Endothelial cell of umbilical vein (primary cell): ENCODE measurements around the gene CABCOCO1.
A peak's percentile ranks its signal among the peaks of the same experiment; 100 is the strongest.

Experiments used
- CTCF ChIP-seq, 2 donors: IDR thresholded peaks; 1 replicate in 1 of 2; 2 replicates in 1 of 2; pipeline ENCODE4 v1.5.1; 2011; ENCODE audit warnings: low read length in 2 of 2, mild to moderate bottlenecking in 2 of 2, moderate library complexity in 2 of 2, control low read depth in 1 of 2, inconsistent platforms in 1 of 2, low read depth in 1 of 2; ENCODE audit not compliant: insufficient read depth in 1 of 2; ENCODE audit errors: extremely low read depth in 1 of 2
- EZH2 ChIP-seq: IDR thresholded peaks from 2 replicates; pipeline ENCODE4 v1.6.1; 2012; ENCODE audit warnings: borderline replicate concordance, low read depth, mild to moderate bottlenecking, moderate library complexity, low read length, inconsistent platforms; ENCODE audit not compliant: severe bottlenecking
- GATA2 ChIP-seq: IDR thresholded peaks from 2 replicates; pipeline ENCODE4 v1.7.0; 2011; ENCODE audit warnings: low read depth, mild to moderate bottlenecking, moderate library complexity, mixed read lengths, low read length; ENCODE audit not compliant: insufficient read length, insufficient read depth
- MYC ChIP-seq: IDR thresholded peaks from one replicate; pipeline ENCODE4 v1.6.1; 2011; ENCODE audit warnings: mild to moderate bottlenecking, low read depth, low read length
- POLR2A ChIP-seq: IDR thresholded peaks from 2 replicates; pipeline ENCODE4 v1.6.1; 2012; ENCODE audit warnings: low read depth, mild to moderate bottlenecking, control low read depth, low read length
- POLR2AphosphoS5 ChIP-seq: IDR thresholded peaks from 2 replicates; pipeline ENCODE4 v1.6.1; 2012; ENCODE audit warnings: low read depth, mild to moderate bottlenecking, control low read depth, low read length, moderate library complexity; ENCODE audit not compliant: insufficient read depth

GRCh38 chr10:61793760-61794703, 131.3 kb downstream of the CABCOCO1 start:
- no peak for TF ChIP-seq CTCF (IDR thresholded peaks at IDR 0.05; ENCODE audit: extremely low read depth in 1 of 2, insufficient read depth in 1 of 2, low read depth in 1 of 2, low read length in 2 of 2)
- TF ChIP-seq EZH2 = no peak
- peak; percentile 30 for TF ChIP-seq POLR2AphosphoS5
- TF ChIP-seq GATA2 = no peak
- TF ChIP-seq POLR2A = no peak
- TF ChIP-seq MYC = no peak
